Measurements from ENCODE around the gene AAMP.

GRCh38 chr2:218284106-218284811 lies 14.3 kb upstream of the AAMP start:
- TF ChIP-seq CTCF (IDR thresholded peaks at IDR 0.05) (no peak), NR1H2 (CRISPR knock-in tag; IDR thresholded peaks at IDR 0.05) (no peak), ZNF512 (CRISPR knock-in tag; IDR thresholded peaks at IDR 0.05; ENCODE audit: borderline replicate concordance) (no peak), ZNF121 (CRISPR knock-in tag; IDR thresholded peaks at IDR 0.05) (no peak), PRDM15 (CRISPR knock-in tag; IDR thresholded peaks at IDR 0.05) (no peak), USF2 (CRISPR knock-in tag; IDR thresholded peaks at IDR 0.05) (no peak), SP1 (CRISPR knock-in tag; conservative IDR thresholded peaks at IDR 0.05) (no peak), FOXK1 (CRISPR knock-in tag; IDR thresholded peaks at IDR 0.05) (no peak)
